ENCODE measurements around the gene TGM3. TPM values are rescaled to one million over a fixed set of nuclear protein-coding genes. Genes with fewer than 3 reads are reported as not detected.

The TGM3 gene
- total RNA-seq, 1 experiment from 2014 or later, result not detected

- POLR2A ChIA-PET, result interaction anchor here (2.0 to 2.9 kb wide), 3 partner anchors 10 to 57 kb away, joined by 10 to 15 read pairs (median 12); no protein-coding TSS in a partner anchor
- Mint-ChIP-seq H3K36me3 (ENCODE audit: insufficient read depth, unreplicated experiment) (no peaks in the 10 kb centered on the region), H3K27ac (ENCODE audit: low read depth, unreplicated experiment) (no peak overlapping the region), H3K4me1 (ENCODE audit: insufficient read depth, unreplicated experiment) (peaks cover 7% of the 10 kb centered on the region), H3K27me3 (ENCODE audit: insufficient read depth, unreplicated experiment) (peaks cover 8% of the 10 kb centered on the region), H3K4me3 (ENCODE audit: unreplicated experiment) (no peak overlapping the region), H3K9me3 (ENCODE audit: unreplicated experiment) (no peaks in the 10 kb centered on the region)
- CTCF ChIA-PET, result interaction anchor here (0.6 to 4.7 kb wide), 2 partner anchors 51 to 57 kb away, joined by 3 to 26 read pairs; no protein-coding TSS in a partner anchor
- no peak for DNase-seq (ENCODE audit: unreplicated experiment)
- TF ChIP-seq, protein P1, sequence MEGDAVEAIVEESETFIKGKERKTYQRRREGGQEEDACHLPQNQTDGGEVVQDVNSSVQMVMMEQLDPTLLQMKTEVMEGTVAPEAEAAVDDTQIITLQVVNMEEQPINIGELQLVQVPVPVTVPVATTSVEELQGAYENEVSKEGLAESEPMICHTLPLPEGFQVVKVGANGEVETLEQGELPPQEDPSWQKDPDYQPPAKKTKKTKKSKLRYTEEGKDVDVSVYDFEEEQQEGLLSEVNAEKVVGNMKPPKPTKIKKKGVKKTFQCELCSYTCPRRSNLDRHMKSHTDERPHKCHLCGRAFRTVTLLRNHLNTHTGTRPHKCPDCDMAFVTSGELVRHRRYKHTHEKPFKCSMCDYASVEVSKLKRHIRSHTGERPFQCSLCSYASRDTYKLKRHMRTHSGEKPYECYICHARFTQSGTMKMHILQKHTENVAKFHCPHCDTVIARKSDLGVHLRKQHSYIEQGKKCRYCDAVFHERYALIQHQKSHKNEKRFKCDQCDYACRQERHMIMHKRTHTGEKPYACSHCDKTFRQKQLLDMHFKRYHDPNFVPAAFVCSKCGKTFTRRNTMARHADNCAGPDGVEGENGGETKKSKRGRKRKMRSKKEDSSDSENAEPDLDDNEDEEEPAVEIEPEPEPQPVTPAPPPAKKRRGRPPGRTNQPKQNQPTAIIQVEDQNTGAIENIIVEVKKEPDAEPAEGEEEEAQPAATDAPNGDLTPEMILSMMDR (IDR thresholded peaks at IDR 0.05; ENCODE audit: unreplicated experiment), result no peak
- intact Hi-C loops (cut with micrococcal nuclease), result no loop called here
- BruUV-seq (replicated peaks), result no TSS peak
Observed at GRCh38 chr20:2293971-2294370, 1.8 kb upstream of the TGM3 start.

GRCh38 chr20:2295286-2295685 lies 515 bp upstream of the TGM3 start:
- POLR2A ChIA-PET, result no interaction called here
- Mint-ChIP-seq H3K27ac (ENCODE audit: low read depth, unreplicated experiment) (no peak overlapping the region), H3K4me3 (ENCODE audit: unreplicated experiment) (no peak overlapping the region), H3K9me3 (ENCODE audit: unreplicated experiment) (no peaks in the 10 kb centered on the region), H3K36me3 (ENCODE audit: insufficient read depth, unreplicated experiment) (no peaks in the 10 kb centered on the region), H3K27me3 (ENCODE audit: insufficient read depth, unreplicated experiment) (peaks cover 11% of the 10 kb centered on the region), H3K4me1 (ENCODE audit: insufficient read depth, unreplicated experiment) (peaks cover 19% of the 10 kb centered on the region)
- no TSS peak for BruUV-seq (replicated peaks)
- TF ChIP-seq, protein P1 (IDR thresholded peaks at IDR 0.05; ENCODE audit: unreplicated experiment), result no peak
- CTCF ChIA-PET, result interaction anchor here (1.0 kb wide), 1 partner anchor 157 kb away, joined by 3 read pairs; no protein-coding TSS in a partner anchor
- intact Hi-C loops (cut with micrococcal nuclease), result no loop called here
- DNase-seq (ENCODE audit: unreplicated experiment), result no peak

DNA sequence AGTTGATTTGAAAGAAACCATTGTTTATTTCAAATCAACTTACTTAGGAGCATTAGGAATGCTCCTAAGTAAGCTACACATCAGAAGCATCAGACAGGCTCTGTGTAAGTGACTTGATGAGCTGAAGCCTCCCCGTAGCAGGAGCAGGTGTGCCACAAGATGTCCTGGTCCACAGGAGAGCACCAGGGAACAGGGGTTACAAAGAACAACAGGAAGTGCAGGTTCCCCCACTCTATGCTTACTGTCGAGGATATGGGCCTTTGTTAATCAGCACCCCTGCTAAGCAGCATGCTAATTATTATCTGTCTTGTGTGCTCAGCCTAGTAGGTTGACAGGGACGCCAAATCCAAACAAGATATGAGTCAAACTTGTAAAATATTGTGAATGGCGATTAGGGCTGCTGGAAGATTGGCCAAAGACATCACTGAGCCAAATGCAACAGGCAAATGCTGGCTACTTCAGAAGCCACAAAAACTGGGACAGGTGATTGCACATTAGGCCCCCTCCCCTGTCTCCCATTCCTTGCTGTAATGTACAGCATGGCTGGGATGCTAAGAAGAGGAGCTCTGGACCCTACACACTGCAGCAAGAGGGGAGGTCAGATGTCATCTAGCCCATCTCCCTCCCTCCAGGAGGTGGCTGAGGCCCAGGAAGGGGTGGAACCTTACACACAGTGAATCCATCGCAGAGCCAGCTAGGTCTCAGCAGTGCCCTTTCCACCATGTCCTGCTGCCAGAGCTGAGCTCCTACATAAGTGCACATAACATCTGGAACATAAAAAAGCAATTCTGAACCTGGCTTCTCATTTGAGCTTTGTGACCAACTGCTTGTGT lies 939 bp downstream of the TGM3 start:
- CTCF ChIA-PET, result interaction anchor here (0.6 to 1.3 kb wide), 6 partner anchors 22 to 793 kb away, joined by 3 to 4 read pairs (median 4); no protein-coding TSS in a partner anchor
- no peak overlapping the region for H3K4me3 Mint-ChIP-seq (ENCODE audit: unreplicated experiment)
- no TSS peak for BruUV-seq (replicated peaks)
- no peak overlapping the region for H3K27ac Mint-ChIP-seq (ENCODE audit: low read depth, unreplicated experiment)
- H3K27me3 Mint-ChIP-seq (ENCODE audit: insufficient read depth, unreplicated experiment), result peaks cover 11% of the 10 kb centered on the region
- DNase-seq (ENCODE audit: unreplicated experiment), result no peak
- TF ChIP-seq, protein P1 (IDR thresholded peaks at IDR 0.05; ENCODE audit: unreplicated experiment), result no peak
- no peaks in the 10 kb centered on the region for H3K9me3 Mint-ChIP-seq (ENCODE audit: unreplicated experiment)
- H3K4me1 Mint-ChIP-seq (ENCODE audit: insufficient read depth, unreplicated experiment), result peaks cover 25% of the 10 kb centered on the region
- intact Hi-C loops (cut with micrococcal nuclease), result no loop called here
- no peaks in the 10 kb centered on the region for H3K36me3 Mint-ChIP-seq (ENCODE audit: insufficient read depth, unreplicated experiment)
- POLR2A ChIA-PET, result interaction anchor here (0.9 kb wide), 2 partner anchors 18 to 41 kb away, joined by 3 to 4 read pairs; no protein-coding TSS in a partner anchor

GRCh38 chr20:2297357-2297728 lies 1.5 kb downstream of the TGM3 start:
- no peak for DNase-seq (ENCODE audit: unreplicated experiment)
- CTCF ChIA-PET, result interaction anchor here (0.6 to 2.9 kb wide), 5 partner anchors 23 to 793 kb away, joined by 3 to 15 read pairs (median 4); no protein-coding TSS in a partner anchor
- TF ChIP-seq, protein P1 (IDR thresholded peaks at IDR 0.05; ENCODE audit: unreplicated experiment), result no peak
- BruUV-seq (replicated peaks), result no TSS peak
- POLR2A ChIA-PET, result interaction anchor here (0.6 to 0.9 kb wide), 2 partner anchors 41 to 78 kb away, joined by 3 to 4 read pairs; no protein-coding TSS in a partner anchor
- H3K27me3 Mint-ChIP-seq (ENCODE audit: insufficient read depth, unreplicated experiment), result peaks cover 11% of the 10 kb centered on the region
- peaks cover 24% of the 10 kb centered on the region for H3K4me1 Mint-ChIP-seq (ENCODE audit: insufficient read depth, unreplicated experiment)
- intact Hi-C loops (cut with micrococcal nuclease), result no loop called here
- H3K27ac Mint-ChIP-seq (ENCODE audit: low read depth, unreplicated experiment), result no peak overlapping the region
- H3K36me3 Mint-ChIP-seq (ENCODE audit: insufficient read depth, unreplicated experiment), result no peaks in the 10 kb centered on the region
- no peaks in the 10 kb centered on the region for H3K9me3 Mint-ChIP-seq (ENCODE audit: unreplicated experiment)
- H3K4me3 Mint-ChIP-seq (ENCODE audit: unreplicated experiment), result no peak overlapping the region
